HFF-Myc (cell line): ENCODE measurements around the gene SPOCD1.

Source experiments
- DNase-seq: peaks from one replicate; pipeline ENCODE4 v3.0.0-alpha.2; 2011; ENCODE audit warnings: low read depth; ENCODE audit errors: extremely low read depth
- H3K4me3 ChIP-seq: replicated peaks from 2 replicates; pipeline ENCODE4 v1.5.1; 2011; ENCODE audit warnings: low read depth, mild to moderate bottlenecking, control low read depth, low read length
- CTCF ChIP-seq: IDR thresholded peaks from 2 replicates; pipeline ENCODE4 v1.5.1; 2012; ENCODE audit warnings: mild to moderate bottlenecking, low read depth, low read length, control low read depth; ENCODE audit errors: missing control alignments

SPOCD1 gene

GRCh38 chr1:31839662-31840343, 24.0 kb upstream of the SPOCD1 start:
- TF ChIP-seq CTCF: no peak
- DNase-seq: no peak
- no peak overlapping the region for H3K4me3 ChIP-seq

DNA sequence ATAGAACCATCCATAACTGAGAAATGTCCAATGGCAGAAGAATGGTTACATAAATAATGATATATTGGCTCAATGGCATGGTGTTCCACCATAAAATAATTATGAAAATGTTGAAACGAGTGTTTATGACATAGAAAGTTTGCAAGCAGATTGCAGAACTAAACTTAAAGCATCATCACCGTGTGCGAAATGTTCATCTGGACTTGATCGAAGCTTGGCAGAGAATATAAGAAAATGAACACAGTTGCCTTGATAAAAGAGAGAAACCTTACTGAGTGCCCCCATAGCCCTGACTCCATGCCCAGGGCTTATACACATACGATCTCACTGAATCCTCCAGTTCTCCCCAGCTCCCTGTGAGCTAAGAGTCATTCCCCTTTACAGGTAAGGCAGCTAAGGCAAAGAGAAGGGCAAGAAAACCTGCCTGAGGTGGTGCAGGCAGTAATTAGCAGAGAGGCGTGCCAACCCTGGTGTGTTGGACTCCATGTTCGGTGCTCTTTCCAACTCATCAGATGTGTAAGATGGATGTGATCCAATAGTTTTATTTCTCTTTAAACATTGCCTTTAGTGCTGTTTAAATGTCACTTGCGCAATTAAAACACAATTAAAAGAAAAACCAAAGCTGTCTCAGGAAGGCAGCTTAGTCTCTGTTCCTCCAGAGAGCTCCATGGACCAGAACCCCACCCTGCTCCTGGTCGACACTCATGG, 21.8 kb upstream of the SPOCD1 start:
- no peak for TF ChIP-seq CTCF

DNA sequence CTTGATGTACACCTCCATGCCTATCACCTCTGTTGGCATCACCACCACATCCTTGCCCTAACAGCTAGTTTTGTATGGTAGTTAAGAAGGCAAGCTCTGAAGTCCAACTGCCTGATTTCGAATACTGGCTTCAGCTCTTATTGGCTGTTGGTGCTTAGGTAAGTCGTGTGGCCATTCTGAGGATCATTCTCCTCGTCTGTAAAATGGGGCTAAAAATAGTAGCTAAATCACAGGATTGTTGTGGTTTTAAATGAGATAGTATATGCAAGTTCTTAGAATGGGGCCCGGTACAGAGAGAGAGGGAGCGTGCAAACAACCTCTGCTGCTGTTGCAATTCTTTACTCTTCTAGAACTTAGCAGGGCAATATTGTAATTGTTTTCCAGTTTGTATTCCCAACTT, 20.8 kb upstream of the SPOCD1 start:
- no peak overlapping the region for H3K4me3 ChIP-seq
- DNase-seq: no peak
- TF ChIP-seq CTCF: no peak

More for the DNA sequence above, 21.8 kb upstream of the SPOCD1 start:
- no peak overlapping the region for H3K4me3 ChIP-seq
- DNase-seq: no peak

GRCh38 chr1:31835415-31835814, 19.6 kb upstream of the SPOCD1 start:
- no peak for DNase-seq
- H3K4me3 ChIP-seq: no peak overlapping the region
- TF ChIP-seq CTCF: no peak

DNA sequence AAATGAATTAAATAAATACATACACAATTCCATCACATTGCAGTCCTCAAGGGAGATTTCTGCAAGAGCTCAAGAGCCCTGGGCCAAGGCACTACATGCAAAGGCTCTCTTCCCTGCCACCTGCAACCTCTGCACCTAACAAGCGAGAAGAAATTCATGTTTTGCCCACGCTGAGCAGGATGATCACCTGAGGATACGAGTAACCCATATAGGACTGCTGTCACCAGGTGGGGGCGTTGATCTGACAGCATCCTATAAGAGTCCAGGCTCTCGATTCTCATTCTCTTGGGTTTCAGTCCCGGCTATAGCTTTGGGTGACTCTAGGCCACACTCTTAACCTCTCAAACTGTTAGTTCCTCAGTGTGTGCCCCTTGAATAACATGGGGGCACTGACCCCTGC, 18.7 kb upstream of the SPOCD1 start:
- TF ChIP-seq CTCF: no peak

DNA sequence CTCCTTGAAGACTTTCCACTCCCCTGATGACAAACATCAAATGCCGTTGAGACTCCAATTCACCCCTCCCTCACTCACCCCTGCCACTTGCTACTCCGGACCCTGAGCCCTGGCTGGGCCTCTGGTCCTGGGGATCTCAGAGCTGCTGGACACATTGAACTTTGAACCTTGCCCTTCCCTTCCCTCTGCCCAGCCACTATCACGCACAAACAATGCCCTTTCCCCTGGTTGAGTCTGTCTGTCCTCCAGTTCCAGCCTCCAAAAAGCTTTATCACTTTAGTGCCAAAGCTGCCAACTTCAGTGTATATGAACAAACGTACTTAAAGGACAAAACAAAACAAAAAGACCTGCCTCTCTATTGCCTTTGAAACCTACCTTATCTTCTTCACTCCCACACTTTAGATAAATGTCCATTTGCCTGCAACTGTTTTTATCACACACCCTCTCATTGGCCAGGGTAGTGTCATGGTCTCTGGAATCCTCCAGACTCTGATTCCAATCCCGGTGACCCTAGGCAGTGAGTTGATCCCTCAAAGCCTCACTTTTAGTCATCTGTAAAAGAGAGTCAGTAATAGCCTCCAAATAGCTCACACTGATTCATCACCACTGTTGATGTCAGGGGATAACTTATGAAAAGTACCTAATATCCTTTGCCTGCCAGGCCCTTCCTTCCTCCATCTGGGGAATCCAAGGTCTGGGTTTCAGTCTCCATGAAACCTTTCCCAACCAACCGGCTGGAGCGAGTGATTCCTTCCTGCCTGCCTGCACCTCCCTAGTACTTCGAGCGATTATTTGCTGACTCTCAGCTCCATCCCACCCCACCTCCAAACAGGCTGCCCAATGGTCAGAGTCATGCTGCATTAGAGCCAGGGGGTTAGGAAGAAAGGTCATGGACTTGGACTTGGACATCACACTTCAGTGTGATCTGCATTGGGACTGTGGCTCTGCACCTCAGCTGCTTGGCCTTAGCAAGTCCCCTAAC, 15.9 kb upstream of the SPOCD1 start:
- H3K4me3 ChIP-seq: no peak overlapping the region
- TF ChIP-seq CTCF: no peak
- DNase-seq: no peak

More for the DNA sequence above, 18.7 kb upstream of the SPOCD1 start:
- no peak for DNase-seq
- H3K4me3 ChIP-seq: no peak overlapping the region
